NCI-H526 (cell line): Measurements from ENCODE around the gene CTNNA3.

Source experiments
- DNase-seq, 2 experiments: peaks; one replicate each; lab custom pipeline; 2025; lab: John Stamatoyannopoulos, UW

CTNNA3 gene

GRCh38 chr10:66931340-66931948, 764.6 kb downstream of the CTNNA3 start:
- DNase-seq, result peak in 1 of 2 experiments; percentile 29

- DNase-seq, result no peak
These were observed 766.6 kb downstream of the CTNNA3 start for GRCh38 chr10:66929375-66929774.

- DNase-seq, result no peak
These were observed 767.2 kb downstream of the CTNNA3 start for GRCh38 chr10:66928776-66929175.

- peak in 1 of 2 experiments; percentile 12 for DNase-seq
These were observed 767.8 kb downstream of the CTNNA3 start for GRCh38 chr10:66927971-66928770.

- DNase-seq, result no peak
These were observed 768.6 kb downstream of the CTNNA3 start for GRCh38 chr10:66927251-66927935.

GRCh38 chr10:66926841-66927240, 769.2 kb downstream of the CTNNA3 start:
- DNase-seq, result no peak

- DNase-seq, result peak; percentile 56 to 81
These were observed 769.9 kb downstream of the CTNNA3 start, which contains the start of gene LRRTM3 for GRCh38 chr10:66925896-66926715. TSS of gene LRRTM3 (plus strand) at chr10:66926036.

- no peak for DNase-seq
These were observed 770.6 kb downstream of the CTNNA3 start for GRCh38 chr10:66925373-66925772.

- DNase-seq, result no peak
These were observed 771.2 kb downstream of the CTNNA3 start for GRCh38 chr10:66924674-66925345.

GRCh38 chr10:66919248-66919647, 776.7 kb downstream of the CTNNA3 start:
- DNase-seq, result no peak

- no peak for DNase-seq
These were observed 778.9 kb downstream of the CTNNA3 start for GRCh38 chr10:66917104-66917503.

- no peak for DNase-seq
These were observed 780.0 kb downstream of the CTNNA3 start for GRCh38 chr10:66916030-66916429.

GRCh38 chr10:66910671-66911070, 785.3 kb downstream of the CTNNA3 start:
- DNase-seq, result no peak

GRCh38 chr10:66892871-66893270, 803.1 kb downstream of the CTNNA3 start:
- DNase-seq, result no peak

- DNase-seq, result no peak
These were observed 807.8 kb downstream of the CTNNA3 start for GRCh38 chr10:66888237-66888636.

GRCh38 chr10:66886848-66887247, 809.1 kb downstream of the CTNNA3 start:
- DNase-seq, result no peak

- DNase-seq, result no peak
These were observed 813.7 kb downstream of the CTNNA3 start for GRCh38 chr10:66882271-66882670.

- DNase-seq, result no peak
These were observed 814.2 kb downstream of the CTNNA3 start for GRCh38 chr10:66881814-66882213.

- DNase-seq, result no peak
These were observed 815.2 kb downstream of the CTNNA3 start for GRCh38 chr10:66880826-66881225.

GRCh38 chr10:66880292-66880691, 815.7 kb downstream of the CTNNA3 start:
- DNase-seq, result no peak

- DNase-seq, result no peak
These were observed 818.6 kb downstream of the CTNNA3 start for GRCh38 chr10:66877361-66877760.
